C4-2B (cell line): ENCODE measurements around the gene S1PR2.

Source experiments
- ZFX ChIP-seq: fragments of 450-650 bp; IDR thresholded peaks from 2 replicates; pipeline ENCODE4 v1.6.1; 2017
- TF ChIP-seq, protein P1 (sequence below): fragments of 450-650 bp; conservative IDR thresholded peaks from 2 replicates; pipeline ENCODE4 v1.5.1; 2017; ENCODE audit warnings: mild to moderate bottlenecking

DNA sequence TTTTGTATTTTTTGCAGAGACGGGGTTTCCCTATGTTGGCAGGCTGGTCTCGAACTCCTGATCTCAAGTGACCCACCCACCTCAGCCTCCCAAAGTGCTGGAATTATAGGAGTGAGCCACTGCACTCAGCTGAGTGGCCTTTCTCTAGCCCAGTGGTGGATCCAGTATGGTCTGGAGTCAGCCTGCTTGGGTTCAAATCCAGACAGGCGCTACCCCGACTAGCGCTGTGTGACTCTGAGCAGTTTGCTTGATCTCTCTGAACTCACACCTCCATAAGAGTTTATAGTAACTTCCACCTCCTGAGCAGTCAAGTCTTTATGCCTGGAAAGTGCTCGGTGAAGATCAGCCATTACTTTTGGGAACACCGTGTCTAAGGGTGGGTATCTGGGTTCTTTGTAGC lies 10.4 kb downstream of the S1PR2 start:
- TF ChIP-seq, protein P1, sequence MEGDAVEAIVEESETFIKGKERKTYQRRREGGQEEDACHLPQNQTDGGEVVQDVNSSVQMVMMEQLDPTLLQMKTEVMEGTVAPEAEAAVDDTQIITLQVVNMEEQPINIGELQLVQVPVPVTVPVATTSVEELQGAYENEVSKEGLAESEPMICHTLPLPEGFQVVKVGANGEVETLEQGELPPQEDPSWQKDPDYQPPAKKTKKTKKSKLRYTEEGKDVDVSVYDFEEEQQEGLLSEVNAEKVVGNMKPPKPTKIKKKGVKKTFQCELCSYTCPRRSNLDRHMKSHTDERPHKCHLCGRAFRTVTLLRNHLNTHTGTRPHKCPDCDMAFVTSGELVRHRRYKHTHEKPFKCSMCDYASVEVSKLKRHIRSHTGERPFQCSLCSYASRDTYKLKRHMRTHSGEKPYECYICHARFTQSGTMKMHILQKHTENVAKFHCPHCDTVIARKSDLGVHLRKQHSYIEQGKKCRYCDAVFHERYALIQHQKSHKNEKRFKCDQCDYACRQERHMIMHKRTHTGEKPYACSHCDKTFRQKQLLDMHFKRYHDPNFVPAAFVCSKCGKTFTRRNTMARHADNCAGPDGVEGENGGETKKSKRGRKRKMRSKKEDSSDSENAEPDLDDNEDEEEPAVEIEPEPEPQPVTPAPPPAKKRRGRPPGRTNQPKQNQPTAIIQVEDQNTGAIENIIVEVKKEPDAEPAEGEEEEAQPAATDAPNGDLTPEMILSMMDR: no peak
- no peak for TF ChIP-seq ZFX
